ENCODE measurements around the gene VAC14.

Gene VAC14

GRCh38 chr16:70683146-70683944 is 117.6 kb downstream of the VAC14 start:
- Histone ChIP-seq H3K4me3 (ENCODE audit: low read depth, low read length, poor library complexity, severe bottlenecking) (no peak overlapping the region), H2AFZ (ENCODE audit: low read length) (no peak overlapping the region), H3K27ac (ENCODE audit: low read depth, low read length, poor library complexity, severe bottlenecking) (no peak overlapping the region), H3K4me1 (ENCODE audit: insufficient read depth, low read length, severe bottlenecking) (peaks cover 5% of the 10 kb centered on the region), H3K4me2 (ENCODE audit: low read length) (no peak overlapping the region), H3K9me3 (ENCODE audit: low read length) (no peaks in the 10 kb centered on the region), H3K79me2 (ENCODE audit: insufficient read depth, low read length) (no peaks in the 10 kb centered on the region), H3K9me2 (ENCODE audit: low read depth, low read length) (no peaks in the 10 kb centered on the region), H3K9ac (ENCODE audit: low read length) (no peak overlapping the region), H4K20me1 (ENCODE audit: insufficient read depth, low read length) (no peaks in the 10 kb centered on the region), H3K36me3 (ENCODE audit: insufficient read depth, low read length) (no peaks in the 10 kb centered on the region), H3K27me3 (ENCODE audit: insufficient read depth, low read length) (no peaks in the 10 kb centered on the region), H3F3A (ENCODE audit: insufficient read depth, low read length) (no peaks in the 10 kb centered on the region)
- TF ChIP-seq EZH2 (IDR thresholded peaks at IDR 0.05; ENCODE audit: borderline replicate concordance, low read length), result no peak
- TF ChIP-seq CTCF (IDR thresholded peaks at IDR 0.05; ENCODE audit: low read length), result no peak

- H3K36me3 ChIP-seq (ENCODE audit: insufficient read depth, low read length), result no peaks in the 10 kb centered on the region
- H3K27ac ChIP-seq (ENCODE audit: low read depth, low read length, poor library complexity, severe bottlenecking), result no peak overlapping the region
- H3K79me2 ChIP-seq (ENCODE audit: insufficient read depth, low read length), result no peaks in the 10 kb centered on the region
- no peak overlapping the region for H2AFZ ChIP-seq (ENCODE audit: low read length)
- H3K4me3 ChIP-seq (ENCODE audit: low read depth, low read length, poor library complexity, severe bottlenecking), result no peak overlapping the region
- no peaks in the 10 kb centered on the region for H3K27me3 ChIP-seq (ENCODE audit: insufficient read depth, low read length)
- H3K9me3 ChIP-seq (ENCODE audit: low read length), result no peaks in the 10 kb centered on the region
- no peak for TF ChIP-seq EZH2 (IDR thresholded peaks at IDR 0.05; ENCODE audit: borderline replicate concordance, low read length)
- TF ChIP-seq CTCF (IDR thresholded peaks at IDR 0.05; ENCODE audit: low read length), result no peak
- H4K20me1 ChIP-seq (ENCODE audit: insufficient read depth, low read length), result no peaks in the 10 kb centered on the region
- H3F3A ChIP-seq (ENCODE audit: insufficient read depth, low read length), result no peaks in the 10 kb centered on the region
- H3K4me2 ChIP-seq (ENCODE audit: low read length), result no peak overlapping the region
- no peaks in the 10 kb centered on the region for H3K9me2 ChIP-seq (ENCODE audit: low read depth, low read length)
- H3K9ac ChIP-seq (ENCODE audit: low read length), result no peak overlapping the region
- H3K4me1 ChIP-seq (ENCODE audit: insufficient read depth, low read length, severe bottlenecking), result peaks cover 5% of the 10 kb centered on the region
These were observed 118.5 kb downstream of the VAC14 start for GRCh38 chr16:70682239-70683145.

GRCh38 chr16:70681382-70682238 is 119.3 kb downstream of the VAC14 start:
- Histone ChIP-seq H3K27me3 (ENCODE audit: insufficient read depth, low read length) (no peaks in the 10 kb centered on the region), H3K9me3 (ENCODE audit: low read length) (no peaks in the 10 kb centered on the region), H2AFZ (ENCODE audit: low read length) (no peak overlapping the region), H4K20me1 (ENCODE audit: insufficient read depth, low read length) (no peaks in the 10 kb centered on the region), H3K4me3 (ENCODE audit: low read depth, low read length, poor library complexity, severe bottlenecking) (no peak overlapping the region), H3K27ac (ENCODE audit: low read depth, low read length, poor library complexity, severe bottlenecking) (no peak overlapping the region), H3K9ac (ENCODE audit: low read length) (no peak overlapping the region), H3K36me3 (ENCODE audit: insufficient read depth, low read length) (no peaks in the 10 kb centered on the region), H3K4me1 (ENCODE audit: insufficient read depth, low read length, severe bottlenecking) (peaks cover 5% of the 10 kb centered on the region), H3K4me2 (ENCODE audit: low read length) (no peak overlapping the region), H3K9me2 (ENCODE audit: low read depth, low read length) (no peaks in the 10 kb centered on the region), H3F3A (ENCODE audit: insufficient read depth, low read length) (no peaks in the 10 kb centered on the region), H3K79me2 (ENCODE audit: insufficient read depth, low read length) (no peaks in the 10 kb centered on the region)
- TF ChIP-seq CTCF (IDR thresholded peaks at IDR 0.05; ENCODE audit: low read length) (no peak), EZH2 (IDR thresholded peaks at IDR 0.05; ENCODE audit: borderline replicate concordance, low read length) (no peak)

All from OCI-LY1 (cell line).